Panc1 (cell line): ENCODE measurements around the gene SEMA3D. TPM values are rescaled to one million over a fixed set of nuclear protein-coding genes. Genes with fewer than 3 reads are reported as not detected.

Source experiments
- ATAC-seq: fragments of 200-7000 bp; cut with Tn5 transposase; 2 replicates; pipeline ENCODE4 v1.9.1; 2020; ENCODE audit warnings: mild to moderate bottlenecking, moderate library complexity
- BruUV-seq: library from RNA; stranded (reverse); fragments of 400-500 nt; replicated peaks from 2 replicates; lab custom pipeline; 2021; lab: Mats Ljungman, UMichigan
- CTCF ChIA-PET: fragments of 300-600 bp; sonication (Branson Sonifier 250); formaldehyde crosslinking; loops from one replicate; lab custom pipeline; 2022; ENCODE audit warnings: antibody characterized with exemption; lab: Charles Lee
- POLR2A ChIA-PET: fragments of 300-600 bp; sonication (Branson Sonifier 250); formaldehyde crosslinking; loops from one replicate; lab custom pipeline; 2022; ENCODE audit warnings: antibody characterized with exemption; lab: Charles Lee
- DNase-seq: peaks from one replicate; pipeline ENCODE4 v3.0.0-alpha.2; 2010; ENCODE audit warnings: low read depth, low spot score
- H3K27ac ChIP-seq: 2 replicates; pipeline ENCODE4 v1.5.1; 2011; ENCODE audit warnings: mild to moderate bottlenecking, low read length, inconsistent platforms
- H3K27me3 ChIP-seq: fragments of 200-500 bp; sonication (Bioruptor generic); 2 replicates; pipeline ENCODE4 v1.6.0; 2014; ENCODE audit warnings: low read length, inconsistent platforms; ENCODE audit not compliant: control insufficient read depth, insufficient read depth
- H3K36me3 ChIP-seq: fragments of 200-500 bp; sonication (Bioruptor generic); 2 replicates; pipeline ENCODE4 v1.5.1; 2014; ENCODE audit warnings: inconsistent platforms, mild to moderate bottlenecking, low read length, moderate library complexity; ENCODE audit not compliant: control insufficient read depth, insufficient read depth
- H3K4me1 ChIP-seq: 2 replicates; pipeline ENCODE4 v1.5.1; 2011; ENCODE audit warnings: inconsistent platforms, mild to moderate bottlenecking, low read length, moderate library complexity; ENCODE audit not compliant: control insufficient read depth, insufficient read depth
- H3K4me3 ChIP-seq, 2 experiments: 2 replicates each; pipeline ENCODE4 v1.5.1; 2011 to 2012; ENCODE audit warnings: low read depth in 2 of 2, low read length in 2 of 2, mild to moderate bottlenecking in 2 of 2, inconsistent platforms in 1 of 2, moderate library complexity in 1 of 2
- H3K9me3 ChIP-seq: fragments of 200-500 bp; sonication (Bioruptor generic); 2 replicates; pipeline ENCODE4 v1.5.1; 2014; ENCODE audit warnings: low read depth, mild to moderate bottlenecking, inconsistent platforms, low read length, moderate library complexity; ENCODE audit not compliant: control insufficient read depth, insufficient read depth
- CTCF ChIP-seq: fragments of 450-650 bp; IDR thresholded peaks from 2 replicates; pipeline ENCODE4 v1.5.1; 2017; ENCODE audit warnings: mild to moderate bottlenecking
- POLR2AphosphoS5 ChIP-seq: IDR thresholded peaks from 2 replicates; pipeline ENCODE4 v1.6.1; 2012; ENCODE audit warnings: mild to moderate bottlenecking, low read depth, low read length, moderate library complexity
- REST ChIP-seq, 2 experiments: IDR thresholded peaks; 2 replicates each; pipeline ENCODE4 v1.6.1; 2011 to 2012; ENCODE audit warnings: low read depth in 2 of 2, control low read depth in 1 of 2, low read length in 1 of 2, mild to moderate bottlenecking in 1 of 2, moderate library complexity in 1 of 2; ENCODE audit not compliant: insufficient read depth in 1 of 2
- SIN3A ChIP-seq: IDR thresholded peaks from 2 replicates; pipeline ENCODE4 v1.6.1; 2012; ENCODE audit warnings: low read depth, mild to moderate bottlenecking, low read length, moderate library complexity, borderline replicate concordance; ENCODE audit not compliant: insufficient read depth
- TCF7L2 ChIP-seq: IDR thresholded peaks from 2 replicates; pipeline ENCODE4 v1.6.1; 2011; ENCODE audit warnings: mild to moderate bottlenecking, low read depth, low read length, inconsistent platforms
- in situ Hi-C: cut with HindIII; loops from 2 replicates; pipeline ENCODE4 v1.10.0; 2016; ENCODE audit warnings: low sequenced_read_pairs, low pct_unique_long_range_greater_than_20kb
- intact Hi-C: fragments of 100-400 bp; cut with micrococcal nuclease; formaldehyde crosslinking; loops from one replicate; pipeline ENCODE4 v1.10.0; 2022; ENCODE audit not compliant: unreplicated experiment
- total RNA-seq: library from RNA; stranded (reverse); gene quantifications from one replicate; pipeline ENCODE4 v1.2.1, GENCODE V29; 2021; ENCODE audit not compliant: unreplicated experiment

Gene SEMA3D
- total RNA-seq, 1 experiment from 2014 or later = 11.5 TPM

GRCh38 chr7:85111761-85112160 lies 75.1 kb downstream of the SEMA3D start:
- no peaks in the 10 kb centered on the region for H3K36me3 ChIP-seq
- no peaks in the 10 kb centered on the region for H3K27me3 ChIP-seq
- no peak overlapping the region for H3K4me3 ChIP-seq
- no peaks in the 10 kb centered on the region for H3K9me3 ChIP-seq
- CTCF ChIA-PET = no interaction called here
- POLR2A ChIA-PET = no interaction called here
- no peak for ATAC-seq
- H3K4me1 ChIP-seq = no peaks in the 10 kb centered on the region; the same call in 1 of the 2 replicates
- no peak overlapping the region for H3K27ac ChIP-seq
- no TSS peak for BruUV-seq
- intact Hi-C loops = no loop called here
- in situ Hi-C loops = no loop called here
- DNase-seq = no peak
- TF ChIP-seq SIN3A (no peak), CTCF (no peak), TCF7L2 (no peak), REST (IDR thresholded peaks at IDR 0.05; ENCODE audit: insufficient read depth in 1 of 2, low read depth in 2 of 2, low read length in 1 of 2) (no peak), POLR2AphosphoS5 (no peak)

- Histone ChIP-seq H3K27me3 (no peaks in the 10 kb centered on the region), H3K4me1 (peaks cover 3% of the 10 kb centered on the region; the same call in 1 of the 2 replicates), H3K27ac (no peak overlapping the region), H3K9me3 (no peaks in the 10 kb centered on the region), H3K4me3 (no peak overlapping the region), H3K36me3 (no peaks in the 10 kb centered on the region)
- BruUV-seq = no TSS peak
- ChIA-PET POLR2A (no interaction called here), CTCF (no interaction called here)
- DNase-seq (no peak), ATAC-seq (no peak)
- in situ Hi-C loops = no loop called here
- TF ChIP-seq TCF7L2 = no peak
- TF ChIP-seq SIN3A = no peak
- TF ChIP-seq POLR2AphosphoS5 = no peak
- no peak for TF ChIP-seq REST (IDR thresholded peaks at IDR 0.05; ENCODE audit: insufficient read depth in 1 of 2, low read depth in 2 of 2, low read length in 1 of 2)
- no peak for TF ChIP-seq CTCF
- intact Hi-C loops = no loop called here
These were observed 80.1 kb downstream of the SEMA3D start for GRCh38 chr7:85106719-85107118.
